Nephron (organoid): ENCODE data around the gene SPTBN4.

ENCODE experiments used
- H3K27ac Mint-ChIP-seq, 3 experiments: 2 replicates each; pipeline ENCODE4 v1.8.0; 2020; ENCODE audit warnings: mixed read lengths in 3 of 3, mild to moderate bottlenecking in 2 of 3, moderate library complexity in 1 of 3
- H3K27me3 Mint-ChIP-seq: 2 replicates; pipeline ENCODE4 v1.8.0; 2021; ENCODE audit warnings: low read depth, mild to moderate bottlenecking, moderate library complexity, mixed read lengths
- H3K36me3 Mint-ChIP-seq: 2 replicates; pipeline ENCODE4 v1.8.0; 2020; ENCODE audit warnings: low read depth, mixed read lengths
- H3K4me1 Mint-ChIP-seq: 2 replicates; pipeline ENCODE4 v1.8.0; 2020; ENCODE audit warnings: mixed read lengths
- H3K4me3 Mint-ChIP-seq, 3 experiments: 2 replicates each; pipeline ENCODE4 v1.8.0; 2020; ENCODE audit warnings: mild to moderate bottlenecking in 3 of 3, mixed read lengths in 3 of 3, moderate library complexity in 2 of 3
- H3K9me3 Mint-ChIP-seq: 2 replicates; pipeline ENCODE4 v1.8.0; 2020; ENCODE audit warnings: mixed read lengths
- TF ChIP-seq, protein P1 (sequence below), 3 experiments: fragments of 200-600 bp; sonication (generic); IDR thresholded peaks; one replicate each; pipeline ENCODE4 v1.5.0; 2021; ENCODE audit warnings: antibody characterized with exemption in 3 of 3; ENCODE audit not compliant: unreplicated experiment in 3 of 3

The SPTBN4 gene

DNA sequence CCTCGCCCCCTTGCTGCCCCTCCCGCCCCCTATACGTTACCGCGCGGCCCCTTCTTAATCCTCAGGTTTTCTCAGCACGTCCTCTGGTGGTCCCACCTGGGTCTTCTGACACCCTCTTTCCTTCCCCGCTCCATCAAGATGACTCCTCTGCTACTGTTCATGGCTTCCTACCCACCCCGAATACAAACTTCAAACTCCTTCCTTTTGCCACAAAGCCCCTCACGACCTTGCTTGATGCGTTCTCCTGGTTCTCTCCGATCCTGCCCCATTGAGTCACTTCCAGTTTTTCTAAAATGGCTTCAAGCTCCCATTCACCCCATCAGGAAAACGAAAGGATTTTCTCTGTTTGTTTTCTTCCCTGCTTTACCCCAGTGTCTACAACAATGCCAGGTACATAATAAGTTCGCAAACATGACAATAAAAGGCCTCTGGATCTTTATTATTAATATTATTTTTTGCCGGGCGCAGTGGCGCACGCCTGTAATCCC lies 21.9 kb upstream of the SPTBN4 start:
- Mint-ChIP-seq H3K27ac (peak overlapping the region; percentile 98 to 99 (median 99)), H3K36me3 (peaks cover 27% of the 10 kb centered on the region), H3K4me3 (peak overlapping the region; percentile 95 to 100 (median 99)), H3K9me3 (no peaks in the 10 kb centered on the region), H3K27me3 (peaks cover 4% of the 10 kb centered on the region), H3K4me1 (peaks cover 34% of the 10 kb centered on the region)
- TF ChIP-seq, protein P1, sequence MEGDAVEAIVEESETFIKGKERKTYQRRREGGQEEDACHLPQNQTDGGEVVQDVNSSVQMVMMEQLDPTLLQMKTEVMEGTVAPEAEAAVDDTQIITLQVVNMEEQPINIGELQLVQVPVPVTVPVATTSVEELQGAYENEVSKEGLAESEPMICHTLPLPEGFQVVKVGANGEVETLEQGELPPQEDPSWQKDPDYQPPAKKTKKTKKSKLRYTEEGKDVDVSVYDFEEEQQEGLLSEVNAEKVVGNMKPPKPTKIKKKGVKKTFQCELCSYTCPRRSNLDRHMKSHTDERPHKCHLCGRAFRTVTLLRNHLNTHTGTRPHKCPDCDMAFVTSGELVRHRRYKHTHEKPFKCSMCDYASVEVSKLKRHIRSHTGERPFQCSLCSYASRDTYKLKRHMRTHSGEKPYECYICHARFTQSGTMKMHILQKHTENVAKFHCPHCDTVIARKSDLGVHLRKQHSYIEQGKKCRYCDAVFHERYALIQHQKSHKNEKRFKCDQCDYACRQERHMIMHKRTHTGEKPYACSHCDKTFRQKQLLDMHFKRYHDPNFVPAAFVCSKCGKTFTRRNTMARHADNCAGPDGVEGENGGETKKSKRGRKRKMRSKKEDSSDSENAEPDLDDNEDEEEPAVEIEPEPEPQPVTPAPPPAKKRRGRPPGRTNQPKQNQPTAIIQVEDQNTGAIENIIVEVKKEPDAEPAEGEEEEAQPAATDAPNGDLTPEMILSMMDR (IDR thresholded peaks at IDR 0.05; ENCODE audit: unreplicated experiment in 3 of 3), result peak in 2 of 3 experiments; percentile 31 to 46

DNA sequence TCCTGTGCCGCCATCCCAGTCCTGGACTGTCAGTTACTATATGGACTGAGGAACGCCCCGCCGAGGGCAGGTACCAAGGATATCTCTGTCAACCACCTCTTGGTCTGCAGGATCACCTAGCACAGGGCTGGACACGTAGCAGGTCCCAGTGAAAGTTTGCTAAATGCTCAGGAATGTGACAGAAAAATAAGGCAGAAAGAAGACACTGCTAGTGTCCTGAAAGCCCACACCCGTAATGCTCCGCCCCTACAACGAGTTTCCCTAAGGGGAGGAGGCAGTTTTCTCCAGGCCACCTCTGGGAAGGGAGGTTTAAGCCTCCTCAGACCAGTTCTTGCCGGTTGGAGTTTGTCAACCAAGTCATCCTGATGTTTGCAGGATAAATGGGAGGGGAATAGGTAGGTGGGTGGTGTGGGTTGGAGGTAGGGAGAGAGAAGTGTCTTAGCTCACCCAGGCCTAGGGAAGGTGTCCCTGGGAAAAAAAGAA lies 21.0 kb upstream of the SPTBN4 start:
- peak overlapping the region; percentile 91 to 98 (median 96) for H3K27ac Mint-ChIP-seq
- H3K4me3 Mint-ChIP-seq, result peak overlapping the region; percentile 79 to 86 (median 82)
- TF ChIP-seq, protein P1 (IDR thresholded peaks at IDR 0.05; ENCODE audit: unreplicated experiment in 3 of 3), result no peak
- H3K27me3 Mint-ChIP-seq, result peaks cover 4% of the 10 kb centered on the region
- peaks cover 24% of the 10 kb centered on the region for H3K36me3 Mint-ChIP-seq
- no peaks in the 10 kb centered on the region for H3K9me3 Mint-ChIP-seq
- H3K4me1 Mint-ChIP-seq, result peaks cover 33% of the 10 kb centered on the region

DNA sequence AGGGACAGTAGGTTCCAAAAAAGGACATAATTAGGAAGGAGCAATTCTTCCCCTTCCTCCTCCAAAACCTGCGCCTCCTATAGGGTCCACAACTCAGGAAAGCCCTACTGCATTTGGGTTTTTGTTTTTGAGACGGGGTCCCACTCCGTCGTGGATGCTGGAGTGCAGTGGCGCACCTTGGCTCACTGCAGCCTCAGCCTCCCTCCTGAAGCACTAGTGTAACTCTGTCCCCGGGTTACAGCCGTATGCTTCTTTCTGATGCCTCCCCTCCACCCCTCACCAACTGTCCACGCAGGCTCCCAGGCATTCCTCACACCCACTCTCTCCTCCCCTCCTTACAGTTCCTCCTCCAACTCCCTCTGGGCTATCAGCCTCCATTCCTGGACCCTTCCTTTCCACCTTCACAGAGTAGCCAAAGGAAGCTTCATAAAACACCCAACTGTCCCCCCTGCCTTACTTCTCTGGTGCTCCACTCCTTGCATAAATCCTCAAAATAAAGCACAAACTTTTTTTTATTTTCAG lies 20.5 kb upstream of the SPTBN4 start:
- Mint-ChIP-seq H3K4me1 (peaks cover 28% of the 10 kb centered on the region), H3K27me3 (peaks cover 4% of the 10 kb centered on the region), H3K4me3 (peak overlapping the region; percentile 54 to 86 (median 82)), H3K9me3 (no peaks in the 10 kb centered on the region), H3K36me3 (peaks cover 20% of the 10 kb centered on the region), H3K27ac (peak overlapping the region; percentile 91 to 98 (median 96))
- TF ChIP-seq, protein P1 (IDR thresholded peaks at IDR 0.05; ENCODE audit: unreplicated experiment in 3 of 3), result no peak

DNA sequence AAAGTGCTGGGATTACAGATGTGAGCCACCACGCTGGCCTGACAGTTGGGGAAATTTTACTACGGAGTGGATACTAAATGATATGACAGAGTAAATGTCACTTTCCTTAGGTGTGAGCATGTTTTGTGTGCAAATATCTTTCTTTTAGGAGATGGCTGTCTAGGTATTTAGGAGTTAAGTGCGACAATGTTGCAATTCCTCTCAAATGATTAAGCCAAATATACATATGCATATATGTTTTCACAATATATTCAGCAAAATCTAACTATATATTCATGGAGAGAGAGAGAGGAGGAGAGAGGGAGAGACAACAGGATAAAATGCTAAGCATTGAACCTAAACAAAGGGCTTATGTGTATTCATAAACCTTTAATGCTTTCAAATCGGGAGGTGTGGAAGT lies 17.3 kb upstream of the SPTBN4 start:
- TF ChIP-seq, protein P1 (IDR thresholded peaks at IDR 0.05; ENCODE audit: unreplicated experiment in 3 of 3), result no peak
- no peak overlapping the region for H3K27ac Mint-ChIP-seq
- peaks cover 13% of the 10 kb centered on the region for H3K4me1 Mint-ChIP-seq
- no peak overlapping the region for H3K4me3 Mint-ChIP-seq
- no peaks in the 10 kb centered on the region for H3K9me3 Mint-ChIP-seq
- peaks cover 8% of the 10 kb centered on the region for H3K36me3 Mint-ChIP-seq
- H3K27me3 Mint-ChIP-seq, result peaks cover 4% of the 10 kb centered on the region

DNA sequence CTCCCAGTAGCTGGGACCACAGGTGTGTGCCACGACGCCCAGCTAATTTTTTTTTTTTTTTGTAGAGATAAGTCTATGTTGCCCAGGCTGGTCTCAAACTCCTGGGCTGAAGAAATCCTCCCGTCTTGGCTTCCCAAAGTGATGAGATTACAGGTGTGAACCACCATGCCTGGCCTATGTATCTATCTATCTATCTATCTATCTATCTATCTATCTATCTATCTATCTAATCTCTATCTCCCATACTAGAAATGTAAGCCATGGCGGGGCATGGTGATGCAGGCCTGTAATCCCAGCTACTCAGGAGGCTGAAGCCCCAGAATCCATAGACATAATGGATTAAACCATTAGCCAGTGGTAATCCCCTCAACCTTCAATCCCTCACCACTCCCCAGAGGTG lies 16.1 kb upstream of the SPTBN4 start:
- H3K9me3 Mint-ChIP-seq, result no peaks in the 10 kb centered on the region
- H3K4me1 Mint-ChIP-seq, result peaks cover 10% of the 10 kb centered on the region
- H3K27me3 Mint-ChIP-seq, result peaks cover 4% of the 10 kb centered on the region
- H3K4me3 Mint-ChIP-seq, result no peak overlapping the region
- H3K36me3 Mint-ChIP-seq, result peaks cover 8% of the 10 kb centered on the region
- H3K27ac Mint-ChIP-seq, result no peak overlapping the region
- TF ChIP-seq, protein P1 (IDR thresholded peaks at IDR 0.05; ENCODE audit: unreplicated experiment in 3 of 3), result no peak

DNA sequence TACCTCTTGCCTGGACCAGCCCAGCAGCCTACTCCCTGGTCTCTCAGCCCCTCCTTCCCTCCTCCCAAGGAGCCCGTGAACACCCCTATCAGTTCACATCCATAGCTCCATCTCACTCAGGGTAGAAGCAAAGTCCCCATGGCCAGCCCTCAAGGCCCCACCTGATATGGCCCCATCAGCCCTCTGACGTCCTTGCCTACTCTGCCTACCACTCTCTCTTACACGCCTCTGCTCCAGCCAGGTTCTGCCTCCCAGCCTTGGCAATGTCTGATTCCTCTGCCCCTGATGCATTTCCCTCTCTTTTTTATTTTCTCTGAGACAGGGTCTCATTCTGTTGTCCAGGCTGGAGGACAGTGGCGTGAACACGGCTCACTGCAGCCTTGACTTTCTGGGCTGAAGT lies 14.8 kb upstream of the SPTBN4 start:
- Mint-ChIP-seq H3K27ac (no peak overlapping the region), H3K9me3 (no peaks in the 10 kb centered on the region), H3K36me3 (peaks cover 8% of the 10 kb centered on the region), H3K27me3 (no peaks in the 10 kb centered on the region), H3K4me1 (no peaks in the 10 kb centered on the region), H3K4me3 (no peak overlapping the region)
- TF ChIP-seq, protein P1 (IDR thresholded peaks at IDR 0.05; ENCODE audit: unreplicated experiment in 3 of 3), result no peak
